Mesendoderm (in vitro differentiated cells): ENCODE data around the gene TMPRSS9.

Source experiments
- DNase-seq: peaks from one replicate; pipeline ENCODE4 v3.0.0; 2013
- H2AK5ac ChIP-seq: 2 replicates; pipeline ENCODE4 v1.6.1; 2013; ENCODE audit warnings: low read length, inconsistent platforms
- H2BK120ac ChIP-seq: 2 replicates; pipeline ENCODE4 v1.6.1; 2013; ENCODE audit warnings: low read depth, mild to moderate bottlenecking, low read length, moderate library complexity, mixed read lengths
- H2BK15ac ChIP-seq: replicated peaks from 2 replicates; pipeline ENCODE4 v1.6.1; 2013; ENCODE audit warnings: low read depth, mild to moderate bottlenecking, moderate library complexity
- H2BK5ac ChIP-seq: 2 replicates; pipeline ENCODE4 v1.6.1; 2013; ENCODE audit warnings: low read length, inconsistent platforms
- H3K18ac ChIP-seq: 2 replicates; pipeline ENCODE4 v1.6.1; 2013; ENCODE audit warnings: mild to moderate bottlenecking, low read length, mixed read lengths
- H3K23ac ChIP-seq: one replicate; pipeline ENCODE4 v1.6.1; 2013; ENCODE audit warnings: low read length
- H3K27ac ChIP-seq: 2 replicates; pipeline ENCODE4 v1.5.1; 2013; ENCODE audit warnings: low read depth, mild to moderate bottlenecking, inconsistent platforms, low read length, moderate library complexity
- H3K27me3 ChIP-seq: 2 replicates; pipeline ENCODE4 v1.6.1; 2013; ENCODE audit warnings: low read length, control low read depth, mild to moderate bottlenecking, inconsistent platforms; ENCODE audit not compliant: insufficient read depth, poor library complexity
- H3K36me3 ChIP-seq: 2 replicates; pipeline ENCODE4 v1.6.1; 2013; ENCODE audit warnings: low read length, inconsistent platforms; ENCODE audit not compliant: control insufficient read depth, insufficient read depth
- H3K4ac ChIP-seq: one replicate; pipeline ENCODE4 v1.6.1; 2013; ENCODE audit warnings: low read depth, mild to moderate bottlenecking, low read length, moderate library complexity
- H3K4me1 ChIP-seq: 2 replicates; pipeline ENCODE4 v1.6.1; 2013; ENCODE audit warnings: low read depth, low read length, inconsistent platforms; ENCODE audit not compliant: control insufficient read depth
- H3K4me2 ChIP-seq: 2 replicates; pipeline ENCODE4 v1.6.1; 2013; ENCODE audit warnings: low read length
- H3K4me3 ChIP-seq: 2 replicates; pipeline ENCODE4 v1.5.1; 2013; ENCODE audit warnings: mild to moderate bottlenecking, low read length
- H3K56ac ChIP-seq: one replicate; pipeline ENCODE4 v1.6.1; 2013; ENCODE audit warnings: low read length
- H3K79me1 ChIP-seq: 2 replicates; pipeline ENCODE4 v1.6.1; 2013; ENCODE audit warnings: low read length, inconsistent platforms
- H3K79me2 ChIP-seq: 2 replicates; pipeline ENCODE4 v1.6.1; 2013; ENCODE audit warnings: mild to moderate bottlenecking, low read length; ENCODE audit not compliant: control insufficient read depth, insufficient read depth
- H3K9ac ChIP-seq: 2 replicates; pipeline ENCODE4 v1.6.1; 2013; ENCODE audit warnings: low read length, inconsistent platforms
- H4K5ac ChIP-seq: one replicate; pipeline ENCODE4 v1.6.1; 2013; ENCODE audit warnings: low read length
- H4K8ac ChIP-seq: one replicate; pipeline ENCODE4 v1.6.1; 2013; ENCODE audit warnings: low read depth, mild to moderate bottlenecking, control low read depth, low read length, moderate library complexity
- WGBS: extraction: QIAGEN DNeasy Blood & Tissue Kit; methylation state at CpG from one replicate; pipeline ENCODE4 v1.1.7; 2013; ENCODE audit warnings: low lambda C conversion rate, missing lambda C conversion rate; ENCODE audit not compliant: insufficient coverage; ENCODE audit errors: extremely low coverage; 5-methylcytosine and 5-hydroxymethylcytosine counted together

TMPRSS9 gene

DNA sequence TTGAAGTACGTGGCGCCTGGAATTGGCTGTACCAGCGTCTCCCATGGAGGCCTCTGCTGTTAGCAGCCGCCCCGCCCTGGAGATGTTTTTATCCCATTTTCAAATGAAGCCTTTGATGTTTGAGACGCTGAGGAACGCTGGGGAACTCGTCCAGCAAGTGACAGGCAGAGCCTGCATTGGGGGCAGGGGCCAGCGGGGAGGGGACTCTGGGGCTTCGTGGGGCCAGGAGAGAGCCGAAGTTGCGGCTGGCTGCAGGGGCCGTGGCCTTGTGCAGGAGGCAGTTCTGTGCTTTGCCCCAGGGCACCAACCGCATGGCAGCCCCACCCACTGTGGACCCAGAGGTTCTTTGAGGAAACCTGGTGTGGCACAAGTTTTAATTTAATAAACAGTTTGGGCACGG lies 18.1 kb upstream of the TMPRSS9 start:
- no CpG with 5 or more reads among the region's 15 CpGs for whole genome bisulfite sequencing
- no peak overlapping the region for H3K4me3 ChIP-seq
- no peak overlapping the region for H3K18ac ChIP-seq
- no peak overlapping the region for H3K9ac ChIP-seq
- no peak overlapping the region for H3K4me2 ChIP-seq
- H2AK5ac ChIP-seq: no peak overlapping the region
- no peak overlapping the region for H2BK5ac ChIP-seq
- H3K4ac ChIP-seq: no peak overlapping the region
- no peaks in the 10 kb centered on the region for H3K79me2 ChIP-seq
- H3K36me3 ChIP-seq: no peaks in the 10 kb centered on the region
- no peak overlapping the region for H3K23ac ChIP-seq
- no peak for DNase-seq
- no peak overlapping the region for H3K27ac ChIP-seq
- H4K5ac ChIP-seq: no peak overlapping the region
- no peak overlapping the region for H2BK120ac ChIP-seq
- no peaks in the 10 kb centered on the region for H3K4me1 ChIP-seq
- H4K8ac ChIP-seq: no peak overlapping the region
- no peaks in the 10 kb centered on the region for H3K79me1 ChIP-seq
- H3K56ac ChIP-seq: no peak overlapping the region
- no peaks in the 10 kb centered on the region for H3K27me3 ChIP-seq
- no peak overlapping the region for H2BK15ac ChIP-seq

DNA sequence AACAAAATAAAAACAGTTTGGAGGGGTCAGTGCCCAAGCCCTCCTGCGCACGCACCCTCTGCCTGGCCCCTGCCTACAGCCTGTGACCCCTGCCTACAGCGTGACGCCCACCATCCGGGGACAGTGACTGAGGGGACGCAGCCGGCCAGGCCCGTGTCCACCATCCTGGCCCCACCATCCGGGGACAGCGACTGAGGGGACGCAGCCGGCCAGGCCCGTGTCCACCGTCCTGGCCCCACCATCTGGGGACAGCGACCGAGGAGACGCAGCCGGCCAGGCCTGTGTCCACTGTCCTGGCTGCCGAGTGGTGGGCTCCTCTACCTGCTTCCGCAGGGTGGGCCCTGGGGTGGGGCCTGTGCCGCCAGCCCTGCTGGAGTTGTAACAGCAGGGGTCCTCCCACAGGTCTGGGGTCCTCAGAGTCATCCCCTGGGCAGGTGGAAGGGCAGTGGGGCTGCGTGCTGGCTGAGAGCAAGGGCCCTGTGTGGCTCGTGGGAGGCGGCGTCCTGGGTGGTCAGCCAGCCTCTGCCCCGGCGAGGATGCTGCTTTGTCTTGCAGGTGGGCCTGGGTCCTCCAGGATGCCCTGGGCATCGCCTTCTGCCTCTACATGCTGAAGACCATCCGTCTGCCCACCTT lies 17.3 kb upstream of the TMPRSS9 start:
- no peak overlapping the region for H3K4ac ChIP-seq
- H2AK5ac ChIP-seq: no peak overlapping the region
- H3K27ac ChIP-seq: no peak overlapping the region
- no peaks in the 10 kb centered on the region for H3K36me3 ChIP-seq
- no peaks in the 10 kb centered on the region for H3K27me3 ChIP-seq
- no peak overlapping the region for H4K5ac ChIP-seq
- no peak overlapping the region for H3K56ac ChIP-seq
- no peak overlapping the region for H4K8ac ChIP-seq
- H3K4me1 ChIP-seq: no peaks in the 10 kb centered on the region
- H3K79me2 ChIP-seq: no peaks in the 10 kb centered on the region
- H3K79me1 ChIP-seq: no peaks in the 10 kb centered on the region
- H3K18ac ChIP-seq: no peak overlapping the region
- H3K23ac ChIP-seq: no peak overlapping the region
- H2BK5ac ChIP-seq: no peak overlapping the region
- no peak overlapping the region for H3K4me3 ChIP-seq
- no peak overlapping the region for H2BK120ac ChIP-seq
- no CpG with 5 or more reads among the region's 29 CpGs for WGBS
- H2BK15ac ChIP-seq: no peak overlapping the region
- no peak overlapping the region for H3K4me2 ChIP-seq
- DNase-seq: no peak
- H3K9ac ChIP-seq: no peak overlapping the region

- Histone ChIP-seq H3K9ac (no peak overlapping the region), H2BK5ac (no peak overlapping the region), H4K5ac (no peak overlapping the region), H3K27ac (no peak overlapping the region), H2BK15ac (no peak overlapping the region), H2BK120ac (no peak overlapping the region), H4K8ac (no peak overlapping the region), H3K79me2 (no peaks in the 10 kb centered on the region), H3K4me3 (no peak overlapping the region), H3K18ac (no peak overlapping the region), H3K4me2 (no peak overlapping the region), H3K23ac (no peak overlapping the region), H2AK5ac (no peak overlapping the region), H3K4ac (no peak overlapping the region), H3K79me1 (no peaks in the 10 kb centered on the region), H3K36me3 (no peaks in the 10 kb centered on the region), H3K56ac (no peak overlapping the region), H3K4me1 (no peaks in the 10 kb centered on the region), H3K27me3 (no peaks in the 10 kb centered on the region)
- WGBS: no CpG with 5 or more reads among the region's 31 CpGs
- DNase-seq: no peak
Measured at GRCh38 chr19:2343289-2343982, 16.6 kb upstream of the TMPRSS9 start.

DNA sequence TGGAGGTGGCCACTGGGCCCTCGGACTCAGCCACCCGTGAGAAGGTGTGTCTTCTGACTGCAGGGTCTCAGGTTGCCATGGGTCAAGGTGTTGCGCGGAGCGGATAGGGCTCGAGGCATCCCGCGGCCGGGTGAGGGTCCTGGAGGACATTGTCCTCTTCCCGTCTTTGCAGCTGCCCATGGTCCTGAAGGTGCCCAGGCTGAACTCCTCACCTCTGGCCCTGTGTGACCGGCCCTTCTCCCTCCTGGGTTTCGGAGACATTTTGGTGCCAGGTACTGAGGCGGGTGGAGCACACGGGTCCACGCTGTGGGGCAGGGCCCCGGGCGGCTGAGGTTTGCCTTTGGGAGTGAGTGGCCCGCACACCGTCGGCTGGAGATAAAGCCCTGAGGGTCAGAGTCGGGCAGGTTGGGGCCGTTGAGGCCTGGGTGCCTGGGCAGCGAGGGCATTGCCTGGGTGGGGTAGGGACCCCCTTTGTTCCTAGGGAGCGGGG lies 15.6 kb upstream of the TMPRSS9 start:
- no peak overlapping the region for H4K5ac ChIP-seq

GRCh38 chr19:2345076-2345475 lies 15.0 kb upstream of the TMPRSS9 start:
- Histone ChIP-seq H3K4ac (no peak overlapping the region), H3K27ac (no peak overlapping the region), H3K27me3 (no peaks in the 10 kb centered on the region), H3K56ac (no peak overlapping the region), H3K23ac (no peak overlapping the region), H3K4me3 (no peak overlapping the region), H3K4me1 (no peaks in the 10 kb centered on the region), H2BK15ac (no peak overlapping the region), H3K79me2 (no peaks in the 10 kb centered on the region), H2BK5ac (no peak overlapping the region), H2AK5ac (no peak overlapping the region), H3K79me1 (no peaks in the 10 kb centered on the region), H3K18ac (no peak overlapping the region), H4K5ac (no peak overlapping the region), H4K8ac (no peak overlapping the region), H3K36me3 (no peaks in the 10 kb centered on the region), H3K9ac (no peak overlapping the region), H3K4me2 (no peak overlapping the region), H2BK120ac (no peak overlapping the region)
- WGBS: no CpG with 5 or more reads among the region's 17 CpGs
- no peak for DNase-seq

More for the DNA sequence above, 15.6 kb upstream of the TMPRSS9 start:
- no peak overlapping the region for H3K23ac ChIP-seq
- DNase-seq: no peak
- H3K4me3 ChIP-seq: no peak overlapping the region
- no peaks in the 10 kb centered on the region for H3K27me3 ChIP-seq
- H3K79me1 ChIP-seq: no peaks in the 10 kb centered on the region
- H3K4me1 ChIP-seq: no peaks in the 10 kb centered on the region
- no peak overlapping the region for H3K56ac ChIP-seq
- H3K4ac ChIP-seq: no peak overlapping the region
- H2BK120ac ChIP-seq: no peak overlapping the region
- no peak overlapping the region for H2BK15ac ChIP-seq
- no peak overlapping the region for H2AK5ac ChIP-seq
- H3K27ac ChIP-seq: no peak overlapping the region
- WGBS: no CpG with 5 or more reads among the region's 24 CpGs
- H3K18ac ChIP-seq: no peak overlapping the region
- no peaks in the 10 kb centered on the region for H3K79me2 ChIP-seq
- no peak overlapping the region for H4K8ac ChIP-seq
- no peak overlapping the region for H3K4me2 ChIP-seq
- H3K9ac ChIP-seq: no peak overlapping the region
- no peak overlapping the region for H2BK5ac ChIP-seq
- H3K36me3 ChIP-seq: no peaks in the 10 kb centered on the region
